HEK293 (cell line): ENCODE measurements around the gene ZNF79.

Source experiments
- CTCF ChIA-PET: fragments of 350-600 bp; formaldehyde crosslinking; extraction: SDS; loops from one replicate; lab custom pipeline; 2021; ENCODE audit warnings: antibody characterized with exemption; lab: Yijun Ruan, JAX
- POLR2A ChIA-PET: fragments of 300-600 bp; formaldehyde crosslinking; extraction: SDS; loops from one replicate; lab custom pipeline; 2020; ENCODE audit warnings: antibody characterized with exemption, inconsistent platforms; lab: Yijun Ruan, JAX
- H3K27ac ChIP-seq: fragments of 200-500 bp; sonication (Bioruptor generic); 2 replicates; pipeline ENCODE4 v1.5.1; 2014; ENCODE audit warnings: low read depth, low read length, control low read depth, inconsistent platforms; ENCODE audit errors: extremely low read depth
- H3K36me3 ChIP-seq, 2 experiments: fragments of 200-500 bp in 1 of 2; sonication (Bioruptor generic) in 1 of 2; 1 replicate in 1 of 2; 2 replicates in 1 of 2; pipeline ENCODE4 v1.5.1; 2014 to 2017; ENCODE audit warnings: inconsistent platforms in 2 of 2, low read length in 2 of 2; ENCODE audit not compliant: control insufficient read depth in 2 of 2, insufficient read depth in 1 of 2
- H3K4me1 ChIP-seq: fragments of 200-500 bp; sonication (Bioruptor generic); 2 replicates; pipeline ENCODE4 v1.5.1; 2014; ENCODE audit warnings: mild to moderate bottlenecking, low read length, inconsistent platforms; ENCODE audit not compliant: control insufficient read depth, insufficient read depth
- H3K4me3 ChIP-seq: 2 replicates; pipeline ENCODE4 v1.5.1; 2011; ENCODE audit warnings: low read depth, mild to moderate bottlenecking, control low read depth, low read length, moderate library complexity
- H3K9me3 ChIP-seq: fragments of 200-500 bp; sonication (Bioruptor generic); 2 replicates; pipeline ENCODE4 v1.5.1; 2014; ENCODE audit warnings: low read depth, low read length, inconsistent platforms; ENCODE audit not compliant: control insufficient read depth, insufficient read depth
- SETDB1 ChIP-seq: IDR thresholded peaks from one replicate; pipeline ENCODE4 v1.6.1; 2017; ENCODE audit warnings: mild to moderate bottlenecking, low read length, moderate library complexity, mixed read lengths; ENCODE audit not compliant: insufficient read length
- TRIM28 ChIP-seq: IDR thresholded peaks from 2 replicates; pipeline ENCODE4 v1.6.1; 2011; ENCODE audit warnings: low read length, control low read depth, borderline replicate concordance
- ZNF121 ChIP-seq: fragments of 450-650 bp; formaldehyde crosslinking; IDR thresholded peaks from 2 replicates; pipeline ENCODE4 v1.5.1; 2016; ENCODE audit warnings: missing biosample characterization, missing genetic modification characterization
- ZNF211 ChIP-seq: fragments of 450-650 bp; formaldehyde crosslinking; IDR thresholded peaks from 2 replicates; pipeline ENCODE4 v1.5.1; 2016; ENCODE audit warnings: low read depth, missing biosample characterization, missing genetic modification characterization
- ZNF274 ChIP-seq, 2 experiments: fragments of 200-500 bp in 1 of 2; fragments of 450-650 bp in 1 of 2; sonication (Bioruptor generic) in 1 of 2; formaldehyde crosslinking in 1 of 2; IDR thresholded peaks; 2 replicates each; pipeline versions ENCODE4 v1.5.1 to v1.6.1; 2014 to 2016; ENCODE audit warnings: borderline replicate concordance in 1 of 2, inconsistent platforms in 1 of 2, low read length in 1 of 2, missing biosample characterization in 1 of 2, missing genetic modification characterization in 1 of 2
- ZNF302 ChIP-seq: fragments of 450-650 bp; formaldehyde crosslinking; IDR thresholded peaks from 2 replicates; pipeline ENCODE4 v1.5.1; 2016; ENCODE audit warnings: missing biosample characterization, missing genetic modification characterization, low read depth
- ZNF37A ChIP-seq: fragments of 450-650 bp; IDR thresholded peaks from 2 replicates; pipeline ENCODE4 v1.5.1; 2018; ENCODE audit warnings: missing biosample characterization, missing genetic modification characterization
- ZNF830 ChIP-seq: fragments of 450-650 bp; IDR thresholded peaks from 2 replicates; pipeline ENCODE4 v1.5.0; 2018; ENCODE audit warnings: missing biosample characterization, missing genetic modification characterization, low read depth, mild to moderate bottlenecking, moderate library complexity
- TF ChIP-seq, protein P1 (sequence below): fragments of 450-650 bp; formaldehyde crosslinking; IDR thresholded peaks from 2 replicates; pipeline ENCODE4 v1.5.1; 2017; ENCODE audit warnings: missing biosample characterization, missing genetic modification characterization
- TF ChIP-seq, protein P2 (sequence below): fragments of 450-650 bp; formaldehyde crosslinking; IDR thresholded peaks from 2 replicates; pipeline ENCODE4 v1.5.1; 2017; ENCODE audit warnings: missing biosample characterization, missing genetic modification characterization
- TF ChIP-seq, protein P3 (sequence below): fragments of 450-650 bp; formaldehyde crosslinking; IDR thresholded peaks from 2 replicates; pipeline ENCODE4 v1.5.1; 2017; ENCODE audit warnings: missing biosample characterization, missing genetic modification characterization

ZNF79 gene

DNA sequence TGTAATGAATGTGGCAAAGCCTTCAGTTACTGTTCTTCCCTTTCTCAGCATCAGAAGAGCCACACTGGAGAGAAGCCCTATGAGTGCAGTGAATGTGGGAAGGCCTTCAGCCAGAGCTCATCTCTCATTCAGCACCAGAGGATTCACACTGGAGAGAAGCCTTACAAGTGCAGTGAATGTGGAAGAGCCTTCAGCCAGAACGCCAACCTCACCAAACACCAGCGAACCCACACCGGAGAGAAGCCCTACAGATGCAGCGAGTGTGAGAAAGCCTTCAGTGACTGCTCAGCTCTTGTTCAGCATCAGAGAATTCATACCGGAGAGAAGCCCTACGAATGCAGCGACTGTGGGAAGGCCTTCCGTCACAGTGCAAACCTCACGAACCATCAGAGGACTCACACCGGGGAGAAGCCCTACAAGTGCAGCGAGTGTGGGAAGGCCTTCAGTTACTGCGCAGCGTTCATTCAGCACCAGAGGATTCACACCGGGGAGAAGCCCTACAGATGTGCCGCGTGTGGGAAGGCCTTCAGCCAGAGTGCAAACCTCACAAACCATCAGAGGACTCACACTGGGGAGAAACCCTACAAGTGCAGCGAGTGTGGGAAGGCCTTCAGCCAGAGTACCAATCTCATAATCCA, 20.2 kb downstream of the ZNF79 start:
- TF ChIP-seq ZNF302 (tag by site-specific recombination) = no peak
- no peak for TF ChIP-seq ZNF211 (tag by site-specific recombination)
- no peak for TF ChIP-seq ZNF274 (IDR thresholded peaks at IDR 0.05; ENCODE audit: low read length)
- TF ChIP-seq ZNF274 (tag by site-specific recombination; IDR thresholded peaks at IDR 0.05; ENCODE audit: borderline replicate concordance) = peak; percentile 98
- peak; percentile 81; the same call in 1 of the 2 replicates for TF ChIP-seq TRIM28
- TF ChIP-seq, protein P1, sequence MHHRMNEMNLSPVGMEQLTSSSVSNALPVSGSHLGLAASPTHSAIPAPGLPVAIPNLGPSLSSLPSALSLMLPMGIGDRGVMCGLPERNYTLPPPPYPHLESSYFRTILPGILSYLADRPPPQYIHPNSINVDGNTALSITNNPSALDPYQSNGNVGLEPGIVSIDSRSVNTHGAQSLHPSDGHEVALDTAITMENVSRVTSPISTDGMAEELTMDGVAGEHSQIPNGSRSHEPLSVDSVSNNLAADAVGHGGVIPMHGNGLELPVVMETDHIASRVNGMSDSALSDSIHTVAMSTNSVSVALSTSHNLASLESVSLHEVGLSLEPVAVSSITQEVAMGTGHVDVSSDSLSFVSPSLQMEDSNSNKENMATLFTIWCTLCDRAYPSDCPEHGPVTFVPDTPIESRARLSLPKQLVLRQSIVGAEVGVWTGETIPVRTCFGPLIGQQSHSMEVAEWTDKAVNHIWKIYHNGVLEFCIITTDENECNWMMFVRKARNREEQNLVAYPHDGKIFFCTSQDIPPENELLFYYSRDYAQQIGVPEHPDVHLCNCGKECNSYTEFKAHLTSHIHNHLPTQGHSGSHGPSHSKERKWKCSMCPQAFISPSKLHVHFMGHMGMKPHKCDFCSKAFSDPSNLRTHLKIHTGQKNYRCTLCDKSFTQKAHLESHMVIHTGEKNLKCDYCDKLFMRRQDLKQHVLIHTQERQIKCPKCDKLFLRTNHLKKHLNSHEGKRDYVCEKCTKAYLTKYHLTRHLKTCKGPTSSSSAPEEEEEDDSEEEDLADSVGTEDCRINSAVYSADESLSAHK (tag by site-specific recombination) = no peak
- peak; percentile 97 for TF ChIP-seq SETDB1
- TF ChIP-seq ZNF830 (tag by site-specific recombination) = no peak
- TF ChIP-seq, all 188 proteins: peak for 3
- no peaks in the 10 kb centered on the region for H3K9me3 ChIP-seq
- no peak overlapping the region for H3K4me3 ChIP-seq
- no peaks in the 10 kb centered on the region for H3K4me1 ChIP-seq
- POLR2A ChIA-PET = interaction anchor here (0.7 to 2.4 kb wide), 5 partner anchors 20 to 1698 kb away, joined by 3 to 11 read pairs (median 4); partner anchors contain the start of genes SLC2A8 and ZNF79
- CTCF ChIA-PET = interaction anchor here (0.7 to 1.2 kb wide), 4 partner anchors 11 to 229 kb away, joined by 3 to 6 read pairs (median 3); no protein-coding TSS in a partner anchor
- peaks cover 5 to 92% of the 10 kb centered on the region in 2 experiments; a peak in 2 of 3 replicates for H3K36me3 ChIP-seq
- no peak overlapping the region for H3K27ac ChIP-seq

DNA sequence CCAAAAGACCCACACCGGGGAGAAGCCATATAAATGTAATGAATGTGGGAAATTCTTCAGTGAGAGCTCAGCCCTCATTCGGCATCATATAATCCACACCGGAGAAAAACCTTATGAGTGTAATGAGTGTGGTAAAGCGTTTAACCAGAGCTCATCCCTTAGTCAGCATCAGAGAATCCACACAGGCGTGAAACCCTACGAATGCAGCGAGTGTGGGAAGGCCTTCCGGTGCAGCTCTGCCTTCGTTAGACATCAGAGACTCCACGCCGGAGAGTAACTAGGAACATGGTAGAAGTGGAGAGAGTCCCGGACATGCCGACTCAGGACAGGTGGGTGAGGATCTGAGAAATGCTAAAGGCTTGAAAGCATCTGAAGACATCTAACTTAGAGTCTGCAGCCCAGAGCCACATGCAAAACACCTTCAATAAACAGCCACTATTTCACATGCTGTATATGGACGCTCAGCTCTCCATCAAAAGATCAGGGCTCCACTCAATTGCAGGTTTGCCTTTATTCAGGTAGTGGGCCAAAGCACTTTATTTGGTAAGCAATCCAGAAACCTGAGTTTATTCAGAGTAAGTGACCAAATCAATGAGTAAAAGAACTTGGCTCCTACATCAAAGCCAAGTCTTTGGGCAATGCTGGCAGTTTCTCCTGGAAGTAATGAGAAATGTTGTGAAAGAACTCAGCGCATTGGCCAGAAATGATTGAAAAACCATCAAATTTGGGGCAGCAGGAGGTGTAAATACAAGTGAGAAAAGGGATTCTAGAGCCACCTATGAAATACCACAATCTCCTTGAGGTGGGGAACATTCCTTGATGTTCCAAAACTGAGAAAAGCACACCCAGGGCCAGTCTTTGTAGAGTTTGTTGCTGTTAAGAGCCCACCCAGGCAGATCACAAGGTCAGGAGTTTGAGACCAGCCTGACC, 21.0 kb downstream of the ZNF79 start:
- no peak overlapping the region for H3K27ac ChIP-seq
- TF ChIP-seq, protein P2, sequence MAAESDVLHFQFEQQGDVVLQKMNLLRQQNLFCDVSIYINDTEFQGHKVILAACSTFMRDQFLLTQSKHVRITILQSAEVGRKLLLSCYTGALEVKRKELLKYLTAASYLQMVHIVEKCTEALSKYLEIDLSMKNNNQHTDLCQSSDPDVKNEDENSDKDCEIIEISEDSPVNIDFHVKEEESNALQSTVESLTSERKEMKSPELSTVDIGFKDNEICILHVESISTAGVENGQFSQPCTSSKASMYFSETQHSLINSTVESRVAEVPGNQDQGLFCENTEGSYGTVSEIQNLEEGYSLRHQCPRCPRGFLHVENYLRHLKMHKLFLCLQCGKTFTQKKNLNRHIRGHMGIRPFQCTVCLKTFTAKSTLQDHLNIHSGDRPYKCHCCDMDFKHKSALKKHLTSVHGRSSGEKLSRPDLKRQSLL = 0 out of 2 replicates have a peak, but pooled peaks have one; percentile 3
- peak; percentile 92 for TF ChIP-seq SETDB1
- no peak for TF ChIP-seq ZNF37A (tag by site-specific recombination)
- CTCF ChIA-PET = interaction anchor here (0.5 kb wide), 1 partner anchor 78 kb away, joined by 3 read pairs; no protein-coding TSS in a partner anchor
- no peak overlapping the region for H3K4me3 ChIP-seq
- no peaks in the 10 kb centered on the region for H3K4me1 ChIP-seq
- H3K9me3 ChIP-seq = no peaks in the 10 kb centered on the region
- POLR2A ChIA-PET = interaction anchor here (1.1 to 2.4 kb wide), 2 partner anchors 21 to 48 kb away, joined by 4 to 11 read pairs; partner anchors contain the start of genes SLC2A8 and ZNF79
- peaks cover 5 to 92% of the 10 kb centered on the region in 2 experiments; a peak in 2 of 3 replicates for H3K36me3 ChIP-seq

DNA sequence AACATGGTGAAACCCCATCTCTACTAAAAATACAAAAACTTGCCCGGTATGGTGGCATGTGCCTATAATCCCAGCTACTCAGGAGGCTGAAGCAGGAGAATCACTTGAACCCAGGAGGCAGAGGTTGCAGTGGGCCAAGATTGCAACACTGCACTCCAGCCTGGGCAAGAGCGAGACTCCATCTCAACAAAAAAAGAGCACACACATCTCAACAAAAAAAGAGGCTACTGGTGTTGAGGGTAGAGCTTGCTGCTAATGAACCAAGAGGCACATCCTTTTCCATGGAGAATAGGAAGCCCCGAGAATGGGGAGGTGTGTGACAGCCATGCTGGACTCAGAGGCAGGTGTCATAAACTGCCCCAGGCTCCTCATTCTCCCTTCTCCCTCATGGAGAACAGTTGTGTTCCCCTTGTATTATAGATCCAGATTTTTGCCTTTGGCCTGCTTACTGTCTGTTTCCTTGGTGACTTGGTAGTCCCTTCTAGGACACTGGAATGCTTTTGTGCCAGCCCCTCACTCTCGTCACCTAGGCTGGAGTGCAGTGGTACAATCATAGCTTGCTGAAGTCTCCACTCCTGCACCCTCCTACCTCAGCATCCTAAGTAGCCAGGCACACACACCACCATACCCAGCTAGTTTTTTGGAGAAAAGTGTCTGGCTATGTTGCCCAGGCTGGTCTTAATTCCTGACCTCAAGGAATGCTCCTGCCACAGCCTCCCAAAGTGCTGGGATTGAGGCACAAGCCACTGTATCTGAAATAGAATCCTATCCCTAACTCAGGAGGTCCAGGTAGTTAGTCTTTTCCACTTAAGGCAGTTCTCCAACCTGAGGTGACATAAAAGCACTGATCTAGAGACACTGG, 21.9 kb downstream of the ZNF79 start:
- Histone ChIP-seq H3K4me3 (no peak overlapping the region), H3K4me1 (no peaks in the 10 kb centered on the region), H3K9me3 (no peaks in the 10 kb centered on the region), H3K27ac (no peak overlapping the region), H3K36me3 (peaks cover 5 to 89% of the 10 kb centered on the region in 2 experiments; a peak in 2 of 3 replicates)
- TF ChIP-seq, protein P3, sequence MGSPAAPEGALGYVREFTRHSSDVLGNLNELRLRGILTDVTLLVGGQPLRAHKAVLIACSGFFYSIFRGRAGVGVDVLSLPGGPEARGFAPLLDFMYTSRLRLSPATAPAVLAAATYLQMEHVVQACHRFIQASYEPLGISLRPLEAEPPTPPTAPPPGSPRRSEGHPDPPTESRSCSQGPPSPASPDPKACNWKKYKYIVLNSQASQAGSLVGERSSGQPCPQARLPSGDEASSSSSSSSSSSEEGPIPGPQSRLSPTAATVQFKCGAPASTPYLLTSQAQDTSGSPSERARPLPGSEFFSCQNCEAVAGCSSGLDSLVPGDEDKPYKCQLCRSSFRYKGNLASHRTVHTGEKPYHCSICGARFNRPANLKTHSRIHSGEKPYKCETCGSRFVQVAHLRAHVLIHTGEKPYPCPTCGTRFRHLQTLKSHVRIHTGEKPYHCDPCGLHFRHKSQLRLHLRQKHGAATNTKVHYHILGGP (tag by site-specific recombination) = no peak
- peak; percentile 94 for TF ChIP-seq ZNF121
- CTCF ChIA-PET = interaction anchor here (0.5 kb wide), 1 partner anchor 197 kb away, joined by 4 read pairs; no protein-coding TSS in a partner anchor
- POLR2A ChIA-PET = interaction anchor here (1.2 to 2.4 kb wide), 3 partner anchors 11 to 58 kb away, joined by 5 to 10 read pairs (median 10); partner anchors contain the start of gene ZNF79
